Hepatocyte (in vitro differentiated cells): ENCODE measurements around the gene GLCE. TPM values are rescaled to one million over a fixed set of nuclear protein-coding genes. Genes with fewer than 3 reads are reported as not detected.

Experiments
- DNase-seq: peaks from one replicate; pipeline ENCODE4 v3.0.0-alpha.2; 2016; ENCODE audit warnings: low spot score
- H2AFZ ChIP-seq: fragments of 200-600 bp; sonication (generic); 2 replicates; pipeline ENCODE4 v1.6.0; 2016; ENCODE audit warnings: antibody characterized with exemption, mild to moderate bottlenecking
- H3K27ac ChIP-seq: fragments of 200-600 bp; sonication (generic); 2 replicates; pipeline ENCODE4 v1.5.1; 2016; ENCODE audit warnings: mild to moderate bottlenecking
- H3K27me3 ChIP-seq: fragments of 200-600 bp; sonication (generic); 2 replicates; pipeline ENCODE4 v1.6.1; 2016
- H3K36me3 ChIP-seq: fragments of 200-600 bp; sonication (generic); replicated peaks from 2 replicates; pipeline ENCODE4 v1.5.1; 2016; ENCODE audit warnings: low read depth; ENCODE audit not compliant: insufficient read depth
- H3K4me1 ChIP-seq: fragments of 200-600 bp; sonication (generic); 2 replicates; pipeline ENCODE4 v1.5.1; 2016; ENCODE audit warnings: mild to moderate bottlenecking, moderate library complexity; ENCODE audit not compliant: insufficient read depth
- H3K4me2 ChIP-seq: fragments of 200-600 bp; sonication (generic); 2 replicates; pipeline ENCODE4 v1.6.0; 2016
- H3K4me3 ChIP-seq: fragments of 200-600 bp; sonication (generic); 2 replicates; pipeline ENCODE4 v1.5.1; 2016; ENCODE audit warnings: mild to moderate bottlenecking
- H3K79me2 ChIP-seq: fragments of 200-600 bp; sonication (generic); 2 replicates; pipeline ENCODE4 v1.6.0; 2017; ENCODE audit warnings: mild to moderate bottlenecking
- H3K9me2 ChIP-seq: fragments of 200-600 bp; sonication (generic); replicated peaks from 2 replicates; pipeline ENCODE4 v1.6.0; 2017; ENCODE audit warnings: mild to moderate bottlenecking; ENCODE audit not compliant: insufficient read depth
- H3K9me3 ChIP-seq: fragments of 200-600 bp; sonication (generic); 2 replicates; pipeline ENCODE4 v1.5.1; 2016; ENCODE audit warnings: low read depth, mild to moderate bottlenecking
- H4K20me1 ChIP-seq: fragments of 200-600 bp; sonication (generic); 2 replicates; pipeline ENCODE4 v1.6.0; 2016; ENCODE audit warnings: mild to moderate bottlenecking; ENCODE audit not compliant: insufficient read depth, poor library complexity, severe bottlenecking
- CTCF ChIP-seq: fragments of 200-600 bp; sonication (generic); IDR thresholded peaks from 2 replicates; pipeline ENCODE4 v1.5.1; 2016; ENCODE audit warnings: antibody characterized with exemption, mild to moderate bottlenecking; ENCODE audit not compliant: poor library complexity
- EZH2 ChIP-seq: fragments of 200-600 bp; sonication (generic); IDR thresholded peaks from 2 replicates; pipeline ENCODE4 v1.6.1; 2016; ENCODE audit warnings: antibody characterized with exemption, mild to moderate bottlenecking, borderline replicate concordance
- EZH2phosphoT487 ChIP-seq: fragments of 200-600 bp; sonication (generic); IDR thresholded peaks from one replicate; pipeline ENCODE4 v1.6.1; 2018; ENCODE audit warnings: antibody characterized with exemption, mild to moderate bottlenecking, low read depth, moderate library complexity; ENCODE audit not compliant: unreplicated experiment, severe bottlenecking
- WGBS: methylation state at CpG from one replicate; pipeline ENCODE4 v1.1.6; 2016; ENCODE audit warnings: low lambda C conversion rate; ENCODE audit errors: missing lambda C conversion rate; 5-methylcytosine and 5-hydroxymethylcytosine counted together
- polyA plus RNA-seq: library from polyadenylated mRNA; unstranded; fragments of >200 nt; fragmentation: Nextera tagmentation; extraction: Ambion mirVana; gene quantifications from 2 replicates; pipeline ENCODE4 v1.2.1, GENCODE V29; 2016
- total RNA-seq: library from RNA; depleted of rRNA; stranded (reverse); fragments of >200 nt; gene quantifications from 2 replicates; pipeline ENCODE4 v1.2.3, GENCODE V29; 2014

Gene GLCE
- total and polyA plus RNA-seq, 2 experiments from 2014 or later, result 14.4 to 37.9 TPM

GRCh38 chr15:69305204-69305931 lies 144.9 kb downstream of the GLCE start:
- 57% methylated on average over 20 of the region's 20 CpGs for WGBS
- peaks cover 13% of the 10 kb centered on the region for H3K4me1 ChIP-seq
- H2AFZ ChIP-seq, result no peak overlapping the region
- H3K27me3 ChIP-seq, result peaks cover 3% of the 10 kb centered on the region
- H3K36me3 ChIP-seq, result no peaks in the 10 kb centered on the region
- H3K9me3 ChIP-seq, result no peaks in the 10 kb centered on the region
- H3K27ac ChIP-seq, result peak overlapping the region; percentile 26
- no peak overlapping the region for H3K4me2 ChIP-seq
- DNase-seq, result peak; percentile 60
- no peaks in the 10 kb centered on the region for H3K9me2 ChIP-seq
- TF ChIP-seq EZH2phosphoT487 (no peak), CTCF (no peak), EZH2 (no peak)
- no peaks in the 10 kb centered on the region for H3K79me2 ChIP-seq
- no peak overlapping the region for H3K4me3 ChIP-seq
- H4K20me1 ChIP-seq, result no peaks in the 10 kb centered on the region

GRCh38 chr15:69305933-69306568 lies 145.6 kb downstream of the GLCE start:
- 97% methylated on average over 9 of the region's 9 CpGs for WGBS
- Histone ChIP-seq H3K4me3 (no peak overlapping the region), H4K20me1 (no peaks in the 10 kb centered on the region), H3K9me2 (no peaks in the 10 kb centered on the region), H3K4me1 (peaks cover 13% of the 10 kb centered on the region), H2AFZ (no peak overlapping the region), H3K27ac (peak overlapping the region; percentile 26), H3K79me2 (no peaks in the 10 kb centered on the region), H3K4me2 (no peak overlapping the region), H3K36me3 (no peaks in the 10 kb centered on the region), H3K9me3 (no peaks in the 10 kb centered on the region), H3K27me3 (peaks cover 3% of the 10 kb centered on the region)
- TF ChIP-seq EZH2phosphoT487 (no peak), CTCF (no peak), EZH2 (no peak)
- no peak for DNase-seq

DNA sequence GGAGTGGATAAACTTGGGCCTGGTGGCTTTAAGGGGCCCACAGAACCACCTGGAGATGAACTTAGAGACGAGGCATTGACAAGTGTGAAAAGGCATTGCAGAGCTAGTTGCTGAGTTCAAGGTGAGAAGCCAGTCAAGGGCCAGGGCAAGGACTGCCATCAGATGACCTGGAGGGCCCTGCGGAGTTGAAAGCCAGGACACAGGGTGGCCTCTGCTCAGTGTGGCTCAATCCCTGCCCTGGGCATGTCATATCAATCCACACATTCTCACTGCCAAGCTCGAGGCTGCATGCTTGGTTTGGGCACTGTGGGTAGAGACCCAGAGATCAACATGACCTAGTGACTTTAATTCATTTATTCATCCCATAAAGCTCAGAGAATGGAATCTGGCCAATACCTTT lies 147.5 kb downstream of the GLCE start:
- no peaks in the 10 kb centered on the region for H3K36me3 ChIP-seq
- no peak overlapping the region for H3K27ac ChIP-seq
- no peaks in the 10 kb centered on the region for H3K9me2 ChIP-seq
- no peaks in the 10 kb centered on the region for H3K9me3 ChIP-seq
- H4K20me1 ChIP-seq, result no peaks in the 10 kb centered on the region
- no peak overlapping the region for H3K4me2 ChIP-seq
- H3K4me3 ChIP-seq, result no peak overlapping the region
- H2AFZ ChIP-seq, result no peak overlapping the region
- no peaks in the 10 kb centered on the region for H3K79me2 ChIP-seq
- TF ChIP-seq EZH2phosphoT487 (no peak), EZH2 (no peak), CTCF (no peak)
- WGBS, result 87% methylated on average over 3 of the region's 3 CpGs
- H3K27me3 ChIP-seq, result no peaks in the 10 kb centered on the region
- no peak for DNase-seq
- peaks cover 13% of the 10 kb centered on the region for H3K4me1 ChIP-seq
